ENCODE data around the gene COQ7. TPM values are rescaled to one million over a fixed set of nuclear protein-coding genes. Genes with fewer than 3 reads are reported as not detected.
A peak's percentile ranks its signal among the peaks of the same experiment; 100 is the strongest.

COQ7 gene
- total RNA-seq, 4 donors from 2014 or later, result 15.1 to 36.2 (median 21.7) TPM

DNA sequence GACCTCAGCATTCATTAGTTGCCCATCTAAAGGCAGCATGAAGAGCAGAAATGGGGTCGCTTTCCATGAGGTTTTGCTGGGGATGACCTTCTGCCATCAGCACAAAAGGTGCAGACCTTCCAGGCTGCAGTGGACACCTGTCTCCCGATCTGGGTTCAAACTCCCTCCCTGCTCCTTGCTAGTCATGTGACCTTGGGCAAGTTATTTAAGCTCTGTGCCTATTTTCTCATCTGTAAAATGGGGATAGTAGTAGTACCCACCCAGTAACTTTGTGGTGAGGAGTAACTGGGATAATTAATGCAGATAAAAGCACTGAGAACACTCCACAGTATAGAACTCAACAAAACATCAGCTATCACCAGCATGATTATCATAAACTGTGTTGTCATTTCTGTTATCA lies 21.4 kb upstream of the COQ7 start:
- Histone ChIP-seq H3K36me3 (no peaks in the 10 kb centered on the region), H3K27ac (no peak overlapping the region), H3K4me1 (no peaks in the 10 kb centered on the region), H3K27me3 (no peaks in the 10 kb centered on the region), H3K4me3 (no peak overlapping the region), H3K9me3 (no peaks in the 10 kb centered on the region)
- in situ Hi-C loops (cut with MboI; ENCODE audit: low sequenced_read_pairs in 4 of 4) (no loop called here), intact Hi-C loops (cut with DNase I; ENCODE audit: low total_unique reads) (no loop called here)
- ATAC-seq, result no peak
- no peak for DNase-seq
- TF ChIP-seq, protein P1, sequence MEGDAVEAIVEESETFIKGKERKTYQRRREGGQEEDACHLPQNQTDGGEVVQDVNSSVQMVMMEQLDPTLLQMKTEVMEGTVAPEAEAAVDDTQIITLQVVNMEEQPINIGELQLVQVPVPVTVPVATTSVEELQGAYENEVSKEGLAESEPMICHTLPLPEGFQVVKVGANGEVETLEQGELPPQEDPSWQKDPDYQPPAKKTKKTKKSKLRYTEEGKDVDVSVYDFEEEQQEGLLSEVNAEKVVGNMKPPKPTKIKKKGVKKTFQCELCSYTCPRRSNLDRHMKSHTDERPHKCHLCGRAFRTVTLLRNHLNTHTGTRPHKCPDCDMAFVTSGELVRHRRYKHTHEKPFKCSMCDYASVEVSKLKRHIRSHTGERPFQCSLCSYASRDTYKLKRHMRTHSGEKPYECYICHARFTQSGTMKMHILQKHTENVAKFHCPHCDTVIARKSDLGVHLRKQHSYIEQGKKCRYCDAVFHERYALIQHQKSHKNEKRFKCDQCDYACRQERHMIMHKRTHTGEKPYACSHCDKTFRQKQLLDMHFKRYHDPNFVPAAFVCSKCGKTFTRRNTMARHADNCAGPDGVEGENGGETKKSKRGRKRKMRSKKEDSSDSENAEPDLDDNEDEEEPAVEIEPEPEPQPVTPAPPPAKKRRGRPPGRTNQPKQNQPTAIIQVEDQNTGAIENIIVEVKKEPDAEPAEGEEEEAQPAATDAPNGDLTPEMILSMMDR (IDR thresholded peaks at IDR 0.05 in 4 of 5, conservative IDR thresholded peaks at IDR 0.05 in 1 of 5), result no peak
- no peak for TF ChIP-seq POLR2A (IDR thresholded peaks at IDR 0.05)

DNA sequence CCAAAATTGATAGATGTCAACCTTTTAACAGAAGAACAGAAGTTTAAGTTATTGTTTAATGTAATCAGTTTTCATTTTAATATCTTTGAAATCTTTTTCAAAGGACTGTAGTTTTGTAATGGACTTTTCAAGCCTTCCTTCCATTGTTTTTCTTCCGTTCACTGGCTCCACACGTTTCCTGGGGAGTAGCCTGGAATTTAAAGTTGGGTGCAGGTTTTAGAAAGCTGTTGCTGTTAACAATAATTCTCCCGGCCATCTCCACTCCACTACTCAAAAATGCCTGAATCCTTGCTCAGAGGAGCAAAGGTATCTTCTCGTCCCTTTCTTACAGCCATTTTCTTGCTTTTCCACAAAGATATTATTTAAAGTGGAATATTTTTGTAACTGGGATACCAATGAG lies 4.7 kb upstream of the COQ7 start:
- in situ Hi-C loops (cut with MboI; ENCODE audit: low sequenced_read_pairs in 4 of 4) (loop anchor here in 1 of 4 donors (25.0 kb wide), 1 partner anchor 275 kb away; the partner anchor contains the start of gene RPS15A), intact Hi-C loops (cut with DNase I; ENCODE audit: low total_unique reads) (no loop called here)
- no peak for TF ChIP-seq POLR2A (IDR thresholded peaks at IDR 0.05)
- TF ChIP-seq, protein P1 (IDR thresholded peaks at IDR 0.05 in 4 of 5, conservative IDR thresholded peaks at IDR 0.05 in 1 of 5), result no peak
- Histone ChIP-seq H3K27ac (peak overlapping the region in 1 of 4 donors; percentile 29), H3K36me3 (no peaks in the 10 kb centered on the region), H3K27me3 (no peaks in the 10 kb centered on the region), H3K9me3 (no peaks in the 10 kb centered on the region), H3K4me3 (no peak overlapping the region), H3K4me1 (peaks cover 0 to 7% of the 10 kb centered on the region in 2 donors)
- no peak for ATAC-seq
- no peak for DNase-seq

DNA sequence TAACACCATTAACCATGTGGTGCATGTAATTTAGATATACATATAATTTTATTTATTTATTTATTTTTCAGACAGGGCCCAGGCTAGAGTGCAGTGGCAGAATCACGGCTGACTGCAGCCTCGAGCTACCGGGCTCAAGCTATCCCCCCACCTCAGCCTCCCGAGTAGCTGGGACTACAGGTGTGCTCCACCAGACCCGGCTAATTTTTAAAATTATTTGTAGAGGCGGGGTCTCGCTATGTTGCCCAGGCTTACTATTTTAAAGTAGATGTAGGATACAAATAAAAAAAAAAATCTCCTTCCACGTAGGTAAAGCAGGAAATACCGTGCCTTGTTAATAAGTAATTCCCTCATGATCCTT lies 446 bp upstream of the COQ7 start:
- DNase-seq, result no peak
- ATAC-seq, result no peak
- TF ChIP-seq, protein P1 (IDR thresholded peaks at IDR 0.05 in 4 of 5, conservative IDR thresholded peaks at IDR 0.05 in 1 of 5), result no peak
- Histone ChIP-seq H3K27me3 (no peaks in the 10 kb centered on the region), H3K4me3 (peak overlapping the region; percentile 26 to 95 (median 78)), H3K27ac (peak overlapping the region; percentile 94 to 99 (median 96)), H3K4me1 (peaks cover 14 to 20% of the 10 kb centered on the region in 2 donors), H3K36me3 (no peaks in the 10 kb centered on the region), H3K9me3 (no peaks in the 10 kb centered on the region)
- intact Hi-C loops (cut with DNase I; ENCODE audit: low total_unique reads) (loop anchor here (1.0 to 5.0 kb wide), 5 partner anchors 45 to 820 kb away; partner anchors contain the start of genes GDE1, ITPRIPL2 and VPS35L), in situ Hi-C loops (cut with MboI; ENCODE audit: low sequenced_read_pairs in 4 of 4) (loop anchor here in 1 of 4 donors (25.0 kb wide), 1 partner anchor 280 kb away; the partner anchor contains the start of gene RPS15A)

DNA sequence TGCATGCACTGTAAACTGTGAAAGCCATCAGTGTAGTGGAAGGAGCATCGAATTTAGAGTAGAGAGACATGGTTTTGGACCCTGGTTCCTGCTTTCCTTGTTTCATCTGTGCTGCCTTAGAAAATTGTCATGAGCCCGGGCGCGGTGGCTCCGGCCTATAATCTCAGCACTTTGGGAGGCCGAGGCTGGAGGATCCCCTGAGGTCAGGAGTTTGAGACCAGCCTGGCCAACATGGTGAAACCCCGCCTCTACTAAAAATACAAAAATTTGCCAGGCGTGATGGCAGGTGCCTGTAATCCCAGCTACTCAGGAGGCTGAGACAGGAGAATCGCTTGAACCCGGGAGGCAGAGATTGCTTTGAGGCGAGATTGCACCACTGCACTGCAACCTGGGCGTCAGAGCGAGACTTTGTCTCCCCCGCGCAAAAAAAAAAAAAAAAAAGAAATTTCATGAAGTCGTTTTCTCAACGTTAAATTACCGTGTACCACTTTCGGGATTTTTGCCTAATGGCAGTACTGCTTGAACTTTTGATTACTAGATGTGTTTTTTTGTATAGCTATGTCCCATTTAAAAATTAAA lies 912 bp downstream of the COQ7 start:
- Histone ChIP-seq H3K36me3 (no peaks in the 10 kb centered on the region), H3K27me3 (no peaks in the 10 kb centered on the region), H3K4me1 (peaks cover 14 to 20% of the 10 kb centered on the region in 2 donors), H3K9me3 (no peaks in the 10 kb centered on the region), H3K4me3 (peak overlapping the region; percentile 75 to 95 (median 78)), H3K27ac (peak overlapping the region; percentile 94 to 99 (median 96))
- no peak for DNase-seq
- intact Hi-C loops (cut with DNase I; ENCODE audit: low total_unique reads) (loop anchor here (5.0 kb wide), 2 partner anchors 44 to 819 kb away; partner anchors contain the start of gene ITPRIPL2), in situ Hi-C loops (cut with MboI; ENCODE audit: low sequenced_read_pairs in 4 of 4) (loop anchor here in 1 of 4 donors (25.0 kb wide), 1 partner anchor 281 kb away; the partner anchor contains the start of gene RPS15A)
- ATAC-seq, result no peak
- no peak for TF ChIP-seq POLR2A (IDR thresholded peaks at IDR 0.05)
- TF ChIP-seq, protein P1 (IDR thresholded peaks at IDR 0.05 in 4 of 5, conservative IDR thresholded peaks at IDR 0.05 in 1 of 5), result no peak

Measured in gastrocnemius medialis (tissue), 4 donors.